GM18951 (cell line): Measurements from ENCODE around the gene HRAS.
A peak's percentile ranks its signal among the peaks of the same experiment; 100 is the strongest.
"Not testable (repeated sequence)": the region's sequence is repeated elsewhere in the genome, so short reads cannot be mapped to it uniquely, and the experiment has no call there.

Source experiments
- POLR2A ChIP-seq: IDR thresholded peaks from 4 replicates; pipeline ENCODE4 v1.6.1; 2011; ENCODE audit warnings: mild to moderate bottlenecking; ENCODE audit not compliant: insufficient read length, insufficient read depth; ENCODE audit errors: extremely low read depth
- in situ Hi-C: fragments of 300-500 bp; cut with MboI; formaldehyde crosslinking; loops from one replicate; pipeline ENCODE4 v1.12.0; 2022; ENCODE audit warnings: low sequenced_read_pairs, mixed read lengths, inconsistent platforms; ENCODE audit not compliant: unreplicated experiment

The HRAS gene

GRCh38 chr11:535519-536454 lies at the start of gene HRAS:
HRAS (minus strand) TSS chr11:535576.
- in situ Hi-C loops = no loop called here
- TF ChIP-seq POLR2A = peak; percentile 93

- TF ChIP-seq POLR2A = no peak
- in situ Hi-C loops = no loop called here
Measured at GRCh38 chr11:584287-584686, 48.9 kb upstream of the HRAS start.

GRCh38 chr11:581752-582151 lies 46.4 kb upstream of the HRAS start:
- in situ Hi-C loops = no loop called here
- no peak for TF ChIP-seq POLR2A

- in situ Hi-C loops = no loop called here
- TF ChIP-seq POLR2A = no peak
Measured at GRCh38 chr11:581342-581741, 46.0 kb upstream of the HRAS start.

GRCh38 chr11:579830-580601 lies 44.6 kb upstream of the HRAS start:
- in situ Hi-C loops = no loop called here
- no peak for TF ChIP-seq POLR2A

GRCh38 chr11:578276-579035 lies 43.1 kb upstream of the HRAS start:
- in situ Hi-C loops = no loop called here
- TF ChIP-seq POLR2A = no peak

- TF ChIP-seq POLR2A = no peak
- in situ Hi-C loops = no loop called here
Measured at GRCh38 chr11:577611-577894, 42.2 kb upstream of the HRAS start.

GRCh38 chr11:576811-577610 lies 41.6 kb upstream of the HRAS start:
- TF ChIP-seq POLR2A = no peak
- in situ Hi-C loops = no loop called here

- TF ChIP-seq POLR2A = peak; percentile 82
- in situ Hi-C loops = no loop called here
Measured at GRCh38 chr11:575996-576768, 40.8 kb upstream of the HRAS start, which contains the start of gene PHRF1. PHRF1 (plus strand) TSS chr11:576470; CDS start chr11:581513, 5,043 bp downstream.

- no peak for TF ChIP-seq POLR2A
- in situ Hi-C loops = no loop called here
Measured at GRCh38 chr11:575313-575995, 40.1 kb upstream of the HRAS start.

GRCh38 chr11:574632-575312 lies 39.4 kb upstream of the HRAS start:
- TF ChIP-seq POLR2A = no peak
- in situ Hi-C loops = no loop called here

GRCh38 chr11:574031-574570 lies 38.7 kb upstream of the HRAS start:
- in situ Hi-C loops = not testable (repeated sequence)
